Measurements from ENCODE around the gene PCCA. TPM values are rescaled to one million over a fixed set of nuclear protein-coding genes. Genes with fewer than 3 reads are reported as not detected.

Gene PCCA
- total and polyA plus RNA-seq, 2 of the 13 experiments (the other 11 are each of a cell fraction or from before 2014, with no cell fraction given), result 15.0 to 32.2 TPM

- TF ChIP-seq ELF4 (CRISPR knock-in tag; IDR thresholded peaks at IDR 0.05; ENCODE audit: borderline replicate concordance), result no peak
- no peak for TF ChIP-seq ZNF446 (CRISPR knock-in tag; IDR thresholded peaks at IDR 0.05)
These were observed 395.8 kb downstream of the PCCA start (continued) for GRCh38 chr13:100484702-100485101.

- FAIRE-seq (no peak), ATAC-seq (no peak), DNase-seq (ENCODE audit: low spot score) (no peak)
- in situ Hi-C loops (cut with HindIII; ENCODE audit: extremely low pct_ligation_motif_present, low pct_unique_long_range_greater_than_20kb), result no loop called here
- 90% methylated on average over 2 of the region's 2 CpGs for WGBS (ENCODE audit: low lambda C conversion rate)
- Histone ChIP-seq H3K27ac (ENCODE audit: extremely low read length, insufficient read depth, low read length) (no peak overlapping the region), H3K9me3 (ENCODE audit: low read length) (no peaks in the 10 kb centered on the region), H4K20me1 (ENCODE audit: insufficient read depth, low read length) (no peaks in the 10 kb centered on the region), H3K79me2 (ENCODE audit: insufficient read depth, low read length) (no peaks in the 10 kb centered on the region), H3K4me3 (replicated peaks in 1 of 3; ENCODE audit: insufficient read depth in 1 of 3, low read depth in 2 of 3, low read length in 3 of 3) (no peak overlapping the region), H3K36me3 (replicated peaks in 1 of 2; ENCODE audit: control insufficient read depth in 1 of 2, insufficient read depth in 2 of 2, low read length in 2 of 2) (no peaks in the 10 kb centered on the region; a peak in 1 of 5 replicates), H3K4me1 (ENCODE audit: insufficient read depth, low read length) (peaks cover 5% of the 10 kb centered on the region), H3K9ac (ENCODE audit: insufficient read depth, low read depth, low read length) (no peak overlapping the region), H3K4me2 (ENCODE audit: low read depth, low read length) (no peak overlapping the region), H2AFZ (ENCODE audit: low read length) (no peak overlapping the region), H3K27me3 (ENCODE audit: control insufficient read depth in 1 of 2, insufficient read depth in 2 of 2, low read length in 2 of 2) (no peaks in the 10 kb centered on the region)
- intact Hi-C loops (cut with micrococcal nuclease; ENCODE audit: unreplicated experiment), result no loop called here
- no peak for TF ChIP-seq TFAP4 (IDR thresholded peaks at IDR 0.05; ENCODE audit: borderline replicate concordance, low read depth)
- TF ChIP-seq ZNF143 (CRISPR knock-in tag; IDR thresholded peaks at IDR 0.05), result no peak
- no peak for TF ChIP-seq MAF1 (CRISPR knock-in tag; IDR thresholded peaks at IDR 0.05; ENCODE audit: borderline replicate concordance)
- TF ChIP-seq KLF16 (CRISPR knock-in tag; IDR thresholded peaks at IDR 0.05), result no peak
- TF ChIP-seq ZIK1 (CRISPR knock-in tag; IDR thresholded peaks at IDR 0.05; ENCODE audit: borderline replicate concordance, low read depth), result no peak
- TF ChIP-seq ZNF354B (CRISPR knock-in tag; IDR thresholded peaks at IDR 0.05), result no peak
- TF ChIP-seq PHF21A (CRISPR knock-in tag; IDR thresholded peaks at IDR 0.05), result no peak
- TF ChIP-seq FOXK1 (CRISPR knock-in tag; IDR thresholded peaks at IDR 0.05; ENCODE audit: borderline replicate concordance, low read depth), result no peak
- no peak for TF ChIP-seq GPN1 (CRISPR knock-in tag; IDR thresholded peaks at IDR 0.05; ENCODE audit: borderline replicate concordance)
- no peak for TF ChIP-seq ZNF501 (CRISPR knock-in tag; IDR thresholded peaks at IDR 0.05)
- POLR2A ChIA-PET, result no interaction called here
- BruUV-seq (replicated peaks), result no TSS peak
- CTCF ChIA-PET (ENCODE audit: low intra/inter-chr PET ratio, low total read pairs), result no interaction called here
These were observed 396.4 kb downstream of the PCCA start for GRCh38 chr13:100485265-100485664.
